ENCODE results near the gene CATSPERB.
A peak's percentile ranks its signal among the peaks of the same experiment; 100 is the strongest.
"Not testable (repeated sequence)": the region's sequence is repeated elsewhere in the genome, so short reads cannot be mapped to it uniquely, and the experiment has no call there.

Gene CATSPERB

GRCh38 chr14:91732859-91733477, 1.1 kb upstream of the CATSPERB start:
- DNase-seq (ENCODE audit: low read depth in 2 of 3, low spot score in 1 of 3), result no peak

- DNase-seq (ENCODE audit: low read depth in 2 of 3, low spot score in 1 of 3), result no peak
Measured at GRCh38 chr14:91732439-91732838, 553 bp upstream of the CATSPERB start.

- DNase-seq (ENCODE audit: low read depth in 2 of 3, low spot score in 1 of 3), result no peak
Measured at GRCh38 chr14:91731018-91731417, 868 bp downstream of the CATSPERB start.

GRCh38 chr14:91729756-91730155, 2.1 kb downstream of the CATSPERB start:
- DNase-seq (ENCODE audit: low read depth in 2 of 3, low spot score in 1 of 3), result no peak

DNA sequence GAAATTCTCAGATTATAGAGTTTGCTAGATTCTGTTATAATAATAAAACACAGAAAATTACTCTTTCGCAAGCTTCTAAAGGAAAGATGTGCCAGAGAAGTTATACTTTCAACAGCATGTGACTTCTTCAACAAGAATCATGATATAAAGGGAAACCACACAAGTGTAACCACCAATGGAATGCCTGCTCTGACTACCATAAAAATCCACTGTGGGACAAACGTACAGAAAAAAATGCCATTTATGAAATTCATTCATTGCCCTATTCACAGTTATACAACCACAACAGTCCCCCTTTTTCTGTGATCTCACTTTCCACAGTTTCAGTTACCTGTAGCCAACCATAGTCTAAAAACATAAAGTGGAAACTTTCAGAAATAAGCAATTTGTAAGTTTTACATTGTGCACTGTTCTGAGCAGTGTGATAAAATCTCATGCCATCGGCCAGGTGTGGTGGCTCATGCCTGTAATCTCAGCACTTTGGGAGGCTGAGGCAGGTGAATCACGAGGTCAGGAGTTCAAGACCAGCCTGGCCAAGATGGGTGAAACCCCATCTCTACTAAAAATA, 3.2 kb downstream of the CATSPERB start:
- no peak for DNase-seq (ENCODE audit: low read depth in 2 of 3, low spot score in 1 of 3)

DNA sequence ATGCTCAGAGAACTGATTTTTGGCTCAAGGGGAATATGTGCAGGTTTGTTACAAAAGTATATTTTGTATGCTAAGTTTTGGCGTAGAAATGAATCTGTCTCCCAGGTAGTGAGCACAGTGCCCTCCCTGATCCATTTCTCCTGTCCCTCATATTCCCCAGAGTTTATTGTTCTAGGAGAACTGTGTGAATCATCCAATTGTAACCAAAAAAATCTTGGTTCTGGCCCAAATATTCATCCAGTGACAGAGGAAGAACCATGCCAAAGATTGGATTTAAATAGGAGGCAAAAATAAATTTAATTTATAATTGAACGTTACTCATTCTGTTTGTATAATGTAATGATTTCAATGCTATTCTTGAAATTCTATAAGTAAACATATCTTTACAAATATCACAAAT, 4.8 kb downstream of the CATSPERB start:
- DNase-seq (ENCODE audit: low read depth in 2 of 3, low spot score in 1 of 3), result no peak

DNA sequence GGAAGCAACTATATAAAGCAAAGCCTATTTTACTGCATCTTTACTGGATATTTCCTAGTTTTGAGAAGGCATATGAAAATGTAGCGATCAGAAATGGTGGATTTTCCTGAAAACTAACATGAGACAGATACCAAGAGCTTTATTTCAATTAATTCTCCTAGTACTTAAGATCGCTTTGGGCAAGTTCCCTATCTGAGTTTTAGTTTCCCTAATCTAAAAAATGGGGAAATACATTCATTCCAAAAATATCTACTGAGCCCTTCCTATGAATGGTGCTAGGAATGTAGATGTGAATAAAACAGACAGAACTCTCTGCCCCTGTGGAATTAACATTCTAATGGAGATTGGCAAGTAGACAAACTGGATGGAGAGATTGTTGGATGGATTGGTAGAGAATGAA, 8.4 kb downstream of the CATSPERB start:
- DNase-seq (ENCODE audit: low read depth in 2 of 3, low spot score in 1 of 3), result no peak

- no peak for DNase-seq (ENCODE audit: low read depth in 2 of 3, low spot score in 1 of 3)
Measured at GRCh38 chr14:91722386-91722785, 9.5 kb downstream of the CATSPERB start.

GRCh38 chr14:91719839-91720238, 12.0 kb downstream of the CATSPERB start:
- DNase-seq (ENCODE audit: low read depth in 2 of 3, low spot score in 1 of 3), result no peak

- DNase-seq (ENCODE audit: low read depth in 2 of 3, low spot score in 1 of 3), result no peak
Measured at GRCh38 chr14:91716999-91717398, 14.9 kb downstream of the CATSPERB start.

- DNase-seq (ENCODE audit: low read depth in 2 of 3, low spot score in 1 of 3), result no peak
Measured at GRCh38 chr14:91714805-91715204, 17.1 kb downstream of the CATSPERB start.

DNA sequence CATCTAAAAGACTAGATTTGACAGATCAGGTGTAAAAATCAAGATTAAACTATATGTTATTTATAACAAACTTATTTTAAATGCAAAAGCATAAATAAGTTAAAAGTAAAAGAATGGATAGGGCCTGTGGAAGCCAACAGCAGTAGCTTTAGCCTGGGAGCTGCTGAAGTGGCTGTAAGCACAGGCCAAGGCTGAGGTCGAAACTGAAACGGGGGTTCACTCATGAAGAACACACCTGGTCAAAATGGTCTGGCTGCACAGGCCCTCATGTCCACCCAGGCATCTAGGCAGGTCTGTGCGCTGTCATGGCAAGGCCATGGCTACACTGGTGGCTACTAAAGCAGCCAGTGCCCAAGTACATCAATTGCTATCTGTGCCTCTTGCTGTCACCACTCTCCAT, 23.1 kb downstream of the CATSPERB start:
- no peak for DNase-seq (ENCODE audit: low read depth in 2 of 3, low spot score in 1 of 3)

DNA sequence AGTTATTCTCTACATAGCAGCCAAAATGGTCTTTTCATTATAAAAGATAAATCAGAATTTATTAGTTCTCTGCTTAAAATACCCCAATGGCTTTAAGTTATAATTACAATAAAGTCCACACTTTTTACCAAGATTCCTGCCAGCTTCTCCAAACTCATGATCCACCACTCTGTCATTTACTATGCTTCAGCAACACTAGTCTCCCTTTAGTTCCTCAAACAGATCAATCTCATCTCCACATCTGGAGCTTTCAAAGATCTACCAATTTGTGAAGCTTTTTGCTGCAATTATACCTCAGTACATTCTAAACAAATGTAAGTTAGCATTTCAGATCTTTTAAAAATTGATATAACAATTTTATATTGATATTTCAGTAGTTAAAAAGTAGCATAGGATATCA, 24.9 kb downstream of the CATSPERB start:
- DNase-seq (ENCODE audit: low read depth in 2 of 3, low spot score in 1 of 3), result no peak

DNA sequence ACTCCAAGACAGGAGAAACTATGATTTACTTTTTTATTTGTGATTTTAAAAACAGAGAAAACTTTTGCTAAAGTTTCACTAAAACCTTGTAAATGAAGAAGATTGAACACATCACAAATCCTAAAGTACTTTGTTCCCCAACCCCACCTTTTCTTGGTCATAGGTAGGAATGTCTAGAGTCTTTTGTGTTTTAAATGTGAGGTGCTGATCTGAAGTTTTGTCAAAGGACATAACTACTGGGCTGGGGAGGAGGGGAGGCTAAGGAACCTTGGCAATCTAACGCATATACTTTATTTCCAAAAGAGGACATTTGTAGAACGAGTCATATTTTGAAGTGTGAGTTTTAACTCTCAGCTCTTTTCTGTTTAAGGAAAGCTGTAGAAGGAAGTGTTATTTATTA, 37.2 kb downstream of the CATSPERB start:
- no peak for DNase-seq (ENCODE audit: low read depth in 2 of 3, low spot score in 1 of 3)

GRCh38 chr14:91693346-91693745, 38.5 kb downstream of the CATSPERB start:
- DNase-seq (ENCODE audit: low read depth in 2 of 3, low spot score in 1 of 3), result no peak

DNA sequence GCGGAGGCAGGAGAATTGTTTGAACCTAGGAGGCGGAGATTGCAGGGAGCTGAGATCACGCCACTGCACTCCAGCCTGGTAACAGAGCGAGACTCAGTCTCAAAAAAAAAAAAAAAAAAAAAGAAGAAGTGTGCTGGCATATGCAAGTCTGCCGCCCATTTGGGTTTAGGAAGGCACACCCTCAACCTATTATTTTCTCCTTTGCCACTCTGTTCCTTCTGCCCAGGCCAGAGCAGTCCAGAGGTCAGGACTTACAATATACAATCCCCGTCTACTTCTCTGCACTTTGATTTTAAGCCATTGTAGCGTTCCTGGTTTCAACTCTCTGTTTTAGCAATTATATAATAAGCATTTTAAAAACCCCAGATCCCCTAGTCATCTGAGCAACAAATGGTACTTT, 39.8 kb downstream of the CATSPERB start:
- DNase-seq (ENCODE audit: low read depth in 2 of 3, low spot score in 1 of 3), result no peak

DNA sequence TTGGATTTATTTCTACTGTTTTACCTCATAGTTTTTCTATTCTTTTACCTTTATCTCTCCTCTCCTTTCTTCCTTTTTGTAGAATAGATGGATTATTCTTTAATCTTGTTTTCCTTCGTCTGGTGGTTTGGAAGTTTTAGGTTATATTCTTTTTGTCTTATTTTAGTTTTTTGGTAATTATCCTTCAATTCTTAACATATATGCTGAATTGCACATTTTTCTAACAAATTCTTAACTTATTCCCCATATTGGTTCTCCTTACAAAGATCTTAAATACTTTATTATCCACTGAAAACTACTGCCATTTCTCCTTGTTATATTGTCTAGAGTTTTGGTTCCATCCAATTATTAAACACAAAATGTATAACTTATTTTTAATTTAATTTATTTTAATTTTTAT, 42.3 kb downstream of the CATSPERB start:
- DNase-seq (ENCODE audit: low read depth in 2 of 3, low spot score in 1 of 3), result no peak

DNA sequence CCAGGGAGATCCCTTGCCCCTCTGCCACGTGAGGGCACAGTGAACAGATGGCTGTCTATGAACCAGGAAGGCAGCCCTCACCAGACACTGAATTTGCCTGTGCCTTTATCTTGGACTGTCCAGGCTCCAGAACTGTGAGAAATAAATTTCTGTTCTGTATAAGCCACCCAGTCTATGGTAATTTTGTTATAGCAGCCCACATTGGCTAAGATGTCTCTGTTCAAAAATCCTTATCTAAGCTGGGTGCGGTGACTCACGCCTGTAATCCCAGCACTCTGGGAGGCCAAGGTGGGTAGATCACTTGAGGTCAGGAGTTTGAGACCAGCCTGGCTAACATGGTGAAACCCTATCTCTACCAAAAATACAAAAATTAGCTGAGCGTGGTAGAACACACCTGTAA, 44.5 kb downstream of the CATSPERB start:
- not testable (repeated sequence) for DNase-seq (ENCODE audit: low read depth in 2 of 3, low spot score in 1 of 3)

- DNase-seq (ENCODE audit: low read depth in 2 of 3, low spot score in 1 of 3), result no peak
Measured at GRCh38 chr14:91685600-91685999, 46.3 kb downstream of the CATSPERB start.

- DNase-seq (ENCODE audit: low read depth in 2 of 3, low spot score in 1 of 3), result peak in 2 of 3 donors; percentile 3 to 7
Measured at GRCh38 chr14:91681893-91682563, 49.9 kb downstream of the CATSPERB start.

- no peak for DNase-seq (ENCODE audit: low read depth in 2 of 3, low spot score in 1 of 3)
Measured at GRCh38 chr14:91681118-91681517, 50.8 kb downstream of the CATSPERB start.

DNA sequence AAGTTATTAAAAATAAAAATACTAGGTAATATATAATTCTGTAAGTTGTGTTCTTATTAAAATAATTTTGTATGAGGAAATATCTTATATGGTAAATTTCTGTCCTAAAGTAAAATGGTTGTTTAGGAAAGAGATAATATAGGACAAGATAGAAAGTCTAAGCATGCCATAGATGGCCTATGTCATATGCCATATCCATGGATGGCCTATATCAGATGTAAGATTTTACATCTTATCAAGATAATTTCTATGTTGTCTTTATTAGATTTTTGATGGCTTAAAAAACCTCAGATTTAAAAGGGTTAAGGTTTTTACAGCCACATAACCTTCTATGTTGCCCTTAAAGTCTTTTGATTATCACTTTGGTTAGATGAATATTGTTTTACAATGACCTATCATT, 52.6 kb downstream of the CATSPERB start:
- DNase-seq (ENCODE audit: low read depth in 2 of 3, low spot score in 1 of 3), result no peak

DNA sequence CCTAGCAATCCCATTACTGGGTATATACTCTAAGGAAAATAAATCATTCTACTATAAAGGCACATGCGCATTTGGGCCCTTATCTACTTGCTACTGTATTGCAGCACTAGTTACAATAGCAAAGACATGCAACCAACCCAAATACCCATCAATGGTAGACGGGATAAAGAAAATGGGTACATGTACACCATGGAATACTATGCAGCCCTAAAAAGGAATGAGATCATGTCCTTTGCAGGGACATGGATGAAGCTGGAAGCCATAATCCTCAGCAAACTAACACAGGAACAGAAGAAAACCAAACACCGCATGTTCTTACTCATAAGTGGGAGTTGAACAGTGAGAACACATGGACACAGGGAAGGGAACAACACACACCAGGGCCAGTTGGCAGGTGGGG, 54.2 kb downstream of the CATSPERB start:
- DNase-seq (ENCODE audit: low read depth in 2 of 3, low spot score in 1 of 3), result not testable (repeated sequence)

Measured in stimulated activated CD4-positive, alpha-beta T cell treated with anti-CD3 and anti-CD28 coated beads, Interleukin-12 subunit alpha, Interleukin-12 subunit beta, amount 100 ng/mL, for 48 hours (primary cell).